ENCODE measurements around the gene CYREN. TPM values are rescaled to one million over a fixed set of nuclear protein-coding genes. Genes with fewer than 3 reads are reported as not detected.

Gene CYREN
- total RNA-seq, 1 experiment from 2014 or later = 49.6 TPM

- no peak overlapping the region for H3K27ac ChIP-seq (ENCODE audit: low read length)
- BruUV-seq (replicated peaks) = no TSS peak
- no peak for TF ChIP-seq CTCF (IDR thresholded peaks at IDR 0.05)
- TF ChIP-seq TCF7L2 (IDR thresholded peaks at IDR 0.05; ENCODE audit: low read depth, low read length) = no peak
- TF ChIP-seq POLR2AphosphoS5 (IDR thresholded peaks at IDR 0.05; ENCODE audit: low read depth, low read length) = no peak
- TF ChIP-seq REST (IDR thresholded peaks at IDR 0.05; ENCODE audit: insufficient read depth in 1 of 2, low read depth in 2 of 2, low read length in 1 of 2) = no peak
- TF ChIP-seq SIN3A (IDR thresholded peaks at IDR 0.05; ENCODE audit: borderline replicate concordance, insufficient read depth, low read depth, low read length) = no peak
- in situ Hi-C loops (cut with HindIII; ENCODE audit: low pct_unique_long_range_greater_than_20kb, low sequenced_read_pairs) = no loop called here
- H3K9me3 ChIP-seq (ENCODE audit: control insufficient read depth, insufficient read depth, low read depth, low read length) = no peaks in the 10 kb centered on the region
- POLR2A ChIA-PET = no interaction called here
- intact Hi-C loops (cut with micrococcal nuclease; ENCODE audit: unreplicated experiment) = no loop called here
- CTCF ChIA-PET = no interaction called here
- ATAC-seq (no peak), DNase-seq (ENCODE audit: low read depth, low spot score) (no peak)
- no peaks in the 10 kb centered on the region for H3K27me3 ChIP-seq (ENCODE audit: control insufficient read depth, insufficient read depth, low read length)
- no peaks in the 10 kb centered on the region; the same call in 1 of the 2 replicates for H3K36me3 ChIP-seq (ENCODE audit: control insufficient read depth, insufficient read depth, low read length)
- H3K4me3 ChIP-seq (ENCODE audit: low read depth in 2 of 2, low read length in 2 of 2) = no peak overlapping the region
- H3K4me1 ChIP-seq (ENCODE audit: control insufficient read depth, insufficient read depth, low read length) = no peaks in the 10 kb centered on the region
Measured at GRCh38 chr7:135162382-135163001, 8.0 kb downstream of the CYREN start.

GRCh38 chr7:135161669-135162068, 8.8 kb downstream of the CYREN start:
- intact Hi-C loops (cut with micrococcal nuclease; ENCODE audit: unreplicated experiment) (no loop called here), in situ Hi-C loops (cut with HindIII; ENCODE audit: low pct_unique_long_range_greater_than_20kb, low sequenced_read_pairs) (no loop called here)
- Histone ChIP-seq H3K27ac (ENCODE audit: low read length) (no peak overlapping the region), H3K4me3 (ENCODE audit: low read depth in 2 of 2, low read length in 2 of 2) (no peak overlapping the region), H3K4me1 (ENCODE audit: control insufficient read depth, insufficient read depth, low read length) (no peaks in the 10 kb centered on the region), H3K36me3 (ENCODE audit: control insufficient read depth, insufficient read depth, low read length) (no peaks in the 10 kb centered on the region; the same call in 1 of the 2 replicates), H3K9me3 (ENCODE audit: control insufficient read depth, insufficient read depth, low read depth, low read length) (no peaks in the 10 kb centered on the region), H3K27me3 (ENCODE audit: control insufficient read depth, insufficient read depth, low read length) (no peaks in the 10 kb centered on the region)
- no TSS peak for BruUV-seq (replicated peaks)
- CTCF ChIA-PET = no interaction called here
- POLR2A ChIA-PET = no interaction called here
- no peak for ATAC-seq
- no peak for DNase-seq (ENCODE audit: low read depth, low spot score)
- no peak for TF ChIP-seq POLR2AphosphoS5 (IDR thresholded peaks at IDR 0.05; ENCODE audit: low read depth, low read length)
- TF ChIP-seq CTCF (IDR thresholded peaks at IDR 0.05) = no peak
- TF ChIP-seq TCF7L2 (IDR thresholded peaks at IDR 0.05; ENCODE audit: low read depth, low read length) = no peak
- TF ChIP-seq SIN3A (IDR thresholded peaks at IDR 0.05; ENCODE audit: borderline replicate concordance, insufficient read depth, low read depth, low read length) = no peak
- no peak for TF ChIP-seq REST (IDR thresholded peaks at IDR 0.05; ENCODE audit: insufficient read depth in 1 of 2, low read depth in 2 of 2, low read length in 1 of 2)

All from Panc1 (cell line).